Urothelium cell line (cell line): ENCODE measurements around the gene PARD3.

Experiments used
- DNase-seq: peaks from one replicate; pipeline ENCODE4 v3.0.0; 2011; ENCODE audit warnings: low spot score, mixed read lengths
- FAIRE-seq: peaks from 2 replicates; lab custom pipeline; 2011; peaks lifted over from hg19 to GRCh38; lab: Jason Lieb, UNC

PARD3 gene

GRCh38 chr10:34104829-34105572 is 710.1 kb downstream of the PARD3 start:
- no peak for DNase-seq
- FAIRE-seq: peak; percentile 17

- FAIRE-seq (no peak), DNase-seq (no peak)
Measured at GRCh38 chr10:34102893-34103506, 712.1 kb downstream of the PARD3 start.

- no peak for FAIRE-seq
- no peak for DNase-seq
Measured at GRCh38 chr10:34102237-34102673, 712.8 kb downstream of the PARD3 start.

GRCh38 chr10:34101001-34101400 is 714.1 kb downstream of the PARD3 start:
- DNase-seq (no peak), FAIRE-seq (no peak)

- FAIRE-seq (no peak), DNase-seq (no peak)
Measured at GRCh38 chr10:34098821-34099567, 716.1 kb downstream of the PARD3 start.

GRCh38 chr10:34097682-34098081 is 717.4 kb downstream of the PARD3 start:
- no peak for DNase-seq
- no peak for FAIRE-seq

GRCh38 chr10:34094961-34095360 is 720.1 kb downstream of the PARD3 start:
- FAIRE-seq (no peak), DNase-seq (no peak)

GRCh38 chr10:34094146-34094696 is 720.9 kb downstream of the PARD3 start:
- DNase-seq: no peak
- peak; percentile 5 for FAIRE-seq

GRCh38 chr10:34092891-34093290 is 722.2 kb downstream of the PARD3 start:
- FAIRE-seq: no peak

GRCh38 chr10:34091635-34092195 is 723.4 kb downstream of the PARD3 start:
- no peak for FAIRE-seq

More at GRCh38 chr10:34092891-34093290, 722.2 kb downstream of the PARD3 start:
- no peak for DNase-seq

GRCh38 chr10:34089253-34089652 is 725.8 kb downstream of the PARD3 start:
- DNase-seq (no peak), FAIRE-seq (no peak)

More at GRCh38 chr10:34091635-34092195, 723.4 kb downstream of the PARD3 start:
- DNase-seq: no peak

- FAIRE-seq: no peak
- DNase-seq: no peak
Measured at GRCh38 chr10:34088208-34088794, 726.8 kb downstream of the PARD3 start.

- no peak for FAIRE-seq
- DNase-seq: no peak
Measured at GRCh38 chr10:34087095-34087418, 728.0 kb downstream of the PARD3 start.

- FAIRE-seq: no peak
- no peak for DNase-seq
Measured at GRCh38 chr10:34083567-34083966, 731.5 kb downstream of the PARD3 start.

GRCh38 chr10:34081948-34082347 is 733.1 kb downstream of the PARD3 start:
- DNase-seq: no peak
- FAIRE-seq: no peak

- FAIRE-seq (no peak), DNase-seq (no peak)
Measured at GRCh38 chr10:34081347-34081743, 733.8 kb downstream of the PARD3 start.

- DNase-seq (no peak), FAIRE-seq (no peak)
Measured at GRCh38 chr10:34080485-34081346, 734.4 kb downstream of the PARD3 start.

GRCh38 chr10:34079702-34080484 is 735.2 kb downstream of the PARD3 start:
- FAIRE-seq (no peak), DNase-seq (no peak)
